ENCODE data around the gene EIF4A3. TPM values are rescaled to one million over a fixed set of nuclear protein-coding genes. Genes with fewer than 3 reads are reported as not detected.

Gene EIF4A3
- total RNA-seq, 1 experiment from 2014 or later: 169 TPM

GRCh38 chr17:80169107-80169506, 22.2 kb upstream of the EIF4A3 start:
- no peak for ATAC-seq
- intact Hi-C loops (cut with micrococcal nuclease; ENCODE audit: unreplicated experiment): no loop called here
- no peak for DNase-seq (ENCODE audit: low read depth, low spot score)
- Histone ChIP-seq H3K36me3 (ENCODE audit: control insufficient read depth, insufficient read depth, low read length) (no peaks in the 10 kb centered on the region), H3K4me1 (ENCODE audit: control insufficient read depth, insufficient read depth, low read length) (no peaks in the 10 kb centered on the region), H3K9me3 (ENCODE audit: control insufficient read depth, insufficient read depth, low read depth, low read length) (no peaks in the 10 kb centered on the region), H3K4me3 (ENCODE audit: low read depth in 2 of 2, low read length in 2 of 2) (no peak overlapping the region), H3K27me3 (ENCODE audit: control insufficient read depth, insufficient read depth, low read length) (no peaks in the 10 kb centered on the region), H3K27ac (ENCODE audit: low read length) (no peak overlapping the region)
- no TSS peak for BruUV-seq (replicated peaks)
- CTCF ChIA-PET: no interaction called here
- in situ Hi-C loops (cut with HindIII; ENCODE audit: low pct_unique_long_range_greater_than_20kb, low sequenced_read_pairs): no loop called here
- no peak for TF ChIP-seq REST (IDR thresholded peaks at IDR 0.05; ENCODE audit: insufficient read depth in 1 of 2, low read depth in 2 of 2, low read length in 1 of 2)
- TF ChIP-seq POLR2AphosphoS5 (IDR thresholded peaks at IDR 0.05; ENCODE audit: low read depth, low read length): no peak
- no peak for TF ChIP-seq CTCF (IDR thresholded peaks at IDR 0.05)
- no peak for TF ChIP-seq TCF7L2 (IDR thresholded peaks at IDR 0.05; ENCODE audit: low read depth, low read length)
- TF ChIP-seq SIN3A (IDR thresholded peaks at IDR 0.05; ENCODE audit: borderline replicate concordance, insufficient read depth, low read depth, low read length): no peak
- POLR2A ChIA-PET: no interaction called here

GRCh38 chr17:80168371-80168770, 21.4 kb upstream of the EIF4A3 start:
- TF ChIP-seq POLR2AphosphoS5 (IDR thresholded peaks at IDR 0.05; ENCODE audit: low read depth, low read length): no peak
- TF ChIP-seq CTCF (IDR thresholded peaks at IDR 0.05): no peak
- no peak for TF ChIP-seq REST (IDR thresholded peaks at IDR 0.05; ENCODE audit: insufficient read depth in 1 of 2, low read depth in 2 of 2, low read length in 1 of 2)
- Histone ChIP-seq H3K4me3 (ENCODE audit: low read depth in 2 of 2, low read length in 2 of 2) (no peak overlapping the region), H3K27ac (ENCODE audit: low read length) (no peak overlapping the region), H3K4me1 (ENCODE audit: control insufficient read depth, insufficient read depth, low read length) (no peaks in the 10 kb centered on the region), H3K27me3 (ENCODE audit: control insufficient read depth, insufficient read depth, low read length) (no peaks in the 10 kb centered on the region), H3K9me3 (ENCODE audit: control insufficient read depth, insufficient read depth, low read depth, low read length) (no peaks in the 10 kb centered on the region), H3K36me3 (ENCODE audit: control insufficient read depth, insufficient read depth, low read length) (no peaks in the 10 kb centered on the region)
- ATAC-seq (no peak), DNase-seq (ENCODE audit: low read depth, low spot score) (no peak)
- no TSS peak for BruUV-seq (replicated peaks)
- ChIA-PET CTCF (no interaction called here), POLR2A (no interaction called here)
- in situ Hi-C loops (cut with HindIII; ENCODE audit: low pct_unique_long_range_greater_than_20kb, low sequenced_read_pairs): no loop called here
- intact Hi-C loops (cut with micrococcal nuclease; ENCODE audit: unreplicated experiment): no loop called here

Measured in Panc1 (cell line).